HepG2 (cell line): Measurements from ENCODE around the gene SLIT3.

ENCODE experiments used
- EP300 ChIP-seq, 3 experiments: sonication (generic) in 1 of 3; formaldehyde crosslinking in 1 of 3; IDR thresholded peaks; 2 replicates each; pipeline versions ENCODE4 v1.5.1 to v1.6.1; 2011 to 2020; ENCODE audit warnings: low read depth in 2 of 3, low read length in 2 of 3, borderline replicate concordance in 1 of 3, improper control_type of control experiment in 1 of 3, mild to moderate bottlenecking in 1 of 3, missing genetic modification reagents in 1 of 3, moderate library complexity in 1 of 3
- KLF9 ChIP-seq: IDR thresholded peaks from 2 replicates; pipeline ENCODE4 v1.6.1; 2016; ENCODE audit warnings: low read depth
- NCOA2 ChIP-seq: sonication (generic); formaldehyde crosslinking; IDR thresholded peaks from 2 replicates; pipeline ENCODE4 v1.8.0; 2022; ENCODE audit warnings: inconsistent platforms
- NFIC ChIP-seq: IDR thresholded peaks from 2 replicates; pipeline ENCODE4 v1.6.1; 2012; ENCODE audit warnings: mild to moderate bottlenecking, low read length, inconsistent platforms
- RAD21 ChIP-seq: fragments of 450-650 bp; formaldehyde crosslinking; IDR thresholded peaks from 2 replicates; pipeline ENCODE4 v1.5.0; 2020; ENCODE audit warnings: mild to moderate bottlenecking
- RCOR2 ChIP-seq: IDR thresholded peaks from 2 replicates; pipeline ENCODE4 v1.6.1; 2016; ENCODE audit warnings: missing biosample characterization, missing genetic modification reagents
- ZBTB21 ChIP-seq: sonication (generic); formaldehyde crosslinking; IDR thresholded peaks from 2 replicates; pipeline ENCODE4 v1.4.0; 2020; ENCODE audit warnings: missing genetic modification reagents
- ZNF44 ChIP-seq: sonication (generic); formaldehyde crosslinking; IDR thresholded peaks from 2 replicates; pipeline ENCODE4 v1.5.1; 2020; ENCODE audit warnings: mild to moderate bottlenecking, missing genetic modification reagents
- TF ChIP-seq, protein P1 (sequence below): sonication (generic); formaldehyde crosslinking; IDR thresholded peaks from 2 replicates; pipeline ENCODE4 v1.4.0; 2020; ENCODE audit warnings: low read depth, mild to moderate bottlenecking, missing genetic modification reagents
- TF ChIP-seq, protein P2 (sequence below): sonication (generic); formaldehyde crosslinking; IDR thresholded peaks from 2 replicates; pipeline ENCODE4 v1.4.0; 2020; ENCODE audit warnings: mild to moderate bottlenecking, missing genetic modification reagents
- TF ChIP-seq, protein P3 (sequence below): sonication (generic); formaldehyde crosslinking; IDR thresholded peaks from 2 replicates; pipeline ENCODE4 v1.5.0; 2020; ENCODE audit warnings: mild to moderate bottlenecking, missing genetic modification reagents, moderate library complexity

DNA sequence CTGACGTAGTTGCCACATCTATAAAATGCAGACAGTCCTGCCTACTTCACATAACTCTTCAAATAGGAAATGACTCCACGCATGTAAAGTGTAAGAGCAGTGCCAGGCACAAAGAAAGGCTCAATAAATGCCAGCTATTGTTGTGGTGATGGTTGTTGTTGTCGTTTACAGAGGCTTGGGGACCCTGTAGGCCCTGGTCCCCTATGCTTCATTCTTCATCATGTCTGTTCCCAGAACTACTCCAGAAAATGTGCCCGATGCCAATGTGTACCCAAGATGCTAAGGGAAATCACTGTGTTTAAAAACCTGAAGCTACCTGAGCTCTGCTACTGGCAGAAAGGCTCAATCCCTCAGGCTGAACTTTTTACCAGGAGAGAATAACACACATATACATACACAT lies 9.1 kb downstream of the SLIT3 start:
- no peak for TF ChIP-seq NFIC
- TF ChIP-seq NCOA2 (CRISPR knock-in tag), result no peak
- TF ChIP-seq, protein P1, sequence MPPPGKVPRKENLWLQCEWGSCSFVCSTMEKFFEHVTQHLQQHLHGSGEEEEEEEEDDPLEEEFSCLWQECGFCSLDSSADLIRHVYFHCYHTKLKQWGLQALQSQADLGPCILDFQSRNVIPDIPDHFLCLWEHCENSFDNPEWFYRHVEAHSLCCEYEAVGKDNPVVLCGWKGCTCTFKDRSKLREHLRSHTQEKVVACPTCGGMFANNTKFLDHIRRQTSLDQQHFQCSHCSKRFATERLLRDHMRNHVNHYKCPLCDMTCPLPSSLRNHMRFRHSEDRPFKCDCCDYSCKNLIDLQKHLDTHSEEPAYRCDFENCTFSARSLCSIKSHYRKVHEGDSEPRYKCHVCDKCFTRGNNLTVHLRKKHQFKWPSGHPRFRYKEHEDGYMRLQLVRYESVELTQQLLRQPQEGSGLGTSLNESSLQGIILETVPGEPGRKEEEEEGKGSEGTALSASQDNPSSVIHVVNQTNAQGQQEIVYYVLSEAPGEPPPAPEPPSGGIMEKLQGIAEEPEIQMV, result no peak
- no peak for TF ChIP-seq RAD21 (CRISPR knock-in tag)
- TF ChIP-seq EP300 (IDR thresholded peaks at IDR 0.05; ENCODE audit: low read depth in 2 of 2, low read length in 2 of 2), result no peak
- TF ChIP-seq EP300 (CRISPR knock-in tag; IDR thresholded peaks at IDR 0.05; ENCODE audit: borderline replicate concordance), result no peak
- TF ChIP-seq KLF9 (CRISPR knock-in tag), result no peak
- TF ChIP-seq ZBTB21, result no peak
- TF ChIP-seq, protein P2, sequence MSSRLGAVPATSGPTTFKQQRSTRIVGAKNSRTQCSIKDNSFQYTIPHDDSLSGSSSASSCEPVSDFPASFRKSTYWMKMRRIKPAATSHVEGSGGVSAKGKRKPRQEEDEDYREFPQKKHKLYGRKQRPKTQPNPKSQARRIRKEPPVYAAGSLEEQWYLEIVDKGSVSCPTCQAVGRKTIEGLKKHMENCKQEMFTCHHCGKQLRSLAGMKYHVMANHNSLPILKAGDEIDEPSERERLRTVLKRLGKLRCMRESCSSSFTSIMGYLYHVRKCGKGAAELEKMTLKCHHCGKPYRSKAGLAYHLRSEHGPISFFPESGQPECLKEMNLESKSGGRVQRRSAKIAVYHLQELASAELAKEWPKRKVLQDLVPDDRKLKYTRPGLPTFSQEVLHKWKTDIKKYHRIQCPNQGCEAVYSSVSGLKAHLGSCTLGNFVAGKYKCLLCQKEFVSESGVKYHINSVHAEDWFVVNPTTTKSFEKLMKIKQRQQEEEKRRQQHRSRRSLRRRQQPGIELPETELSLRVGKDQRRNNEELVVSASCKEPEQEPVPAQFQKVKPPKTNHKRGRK, result no peak
- no peak for TF ChIP-seq ZNF44
- TF ChIP-seq, protein P3, sequence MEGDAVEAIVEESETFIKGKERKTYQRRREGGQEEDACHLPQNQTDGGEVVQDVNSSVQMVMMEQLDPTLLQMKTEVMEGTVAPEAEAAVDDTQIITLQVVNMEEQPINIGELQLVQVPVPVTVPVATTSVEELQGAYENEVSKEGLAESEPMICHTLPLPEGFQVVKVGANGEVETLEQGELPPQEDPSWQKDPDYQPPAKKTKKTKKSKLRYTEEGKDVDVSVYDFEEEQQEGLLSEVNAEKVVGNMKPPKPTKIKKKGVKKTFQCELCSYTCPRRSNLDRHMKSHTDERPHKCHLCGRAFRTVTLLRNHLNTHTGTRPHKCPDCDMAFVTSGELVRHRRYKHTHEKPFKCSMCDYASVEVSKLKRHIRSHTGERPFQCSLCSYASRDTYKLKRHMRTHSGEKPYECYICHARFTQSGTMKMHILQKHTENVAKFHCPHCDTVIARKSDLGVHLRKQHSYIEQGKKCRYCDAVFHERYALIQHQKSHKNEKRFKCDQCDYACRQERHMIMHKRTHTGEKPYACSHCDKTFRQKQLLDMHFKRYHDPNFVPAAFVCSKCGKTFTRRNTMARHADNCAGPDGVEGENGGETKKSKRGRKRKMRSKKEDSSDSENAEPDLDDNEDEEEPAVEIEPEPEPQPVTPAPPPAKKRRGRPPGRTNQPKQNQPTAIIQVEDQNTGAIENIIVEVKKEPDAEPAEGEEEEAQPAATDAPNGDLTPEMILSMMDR (CRISPR knock-in tag), result no peak
- TF ChIP-seq RCOR2, result no peak
